Breast epithelium (tissue), 3 donors: ENCODE measurements around the gene SFMBT2.
"Not testable (repeated sequence)": the region's sequence is repeated elsewhere in the genome, so short reads cannot be mapped to it uniquely, and the experiment has no call there.

ENCODE experiments used
- CTCF ChIP-seq, 3 donors: fragments of 450-650 bp; IDR thresholded peaks; one replicate each; pipeline ENCODE4 v1.5.1; 2016 to 2017; ENCODE audit warnings: antibody characterized with exemption in 3 of 3, mild to moderate bottlenecking in 3 of 3, moderate library complexity in 3 of 3
- POLR2A ChIP-seq: fragments of 450-650 bp; IDR thresholded peaks from one replicate; pipeline ENCODE4 v1.6.1; 2016; ENCODE audit warnings: antibody characterized with exemption, mild to moderate bottlenecking, moderate library complexity
- POLR2AphosphoS5 ChIP-seq, 3 donors: sonication (generic); formaldehyde crosslinking; IDR thresholded peaks; one replicate each; pipeline ENCODE4 v1.6.1; 2017; ENCODE audit warnings: antibody characterized with exemption in 3 of 3

- TF ChIP-seq CTCF (IDR thresholded peaks at IDR 0.05); POLR2A; POLR2AphosphoS5 (IDR thresholded peaks at IDR 0.05): not testable (repeated sequence)
These were observed 226.7 kb downstream of the SFMBT2 start for GRCh38 chr10:7184116-7184515.
